ENCODE measurements around the gene IL10RA.

GRCh38 chr11:118049771-118050170 is 63.6 kb downstream of the IL10RA start:
- TF ChIP-seq, protein P1, sequence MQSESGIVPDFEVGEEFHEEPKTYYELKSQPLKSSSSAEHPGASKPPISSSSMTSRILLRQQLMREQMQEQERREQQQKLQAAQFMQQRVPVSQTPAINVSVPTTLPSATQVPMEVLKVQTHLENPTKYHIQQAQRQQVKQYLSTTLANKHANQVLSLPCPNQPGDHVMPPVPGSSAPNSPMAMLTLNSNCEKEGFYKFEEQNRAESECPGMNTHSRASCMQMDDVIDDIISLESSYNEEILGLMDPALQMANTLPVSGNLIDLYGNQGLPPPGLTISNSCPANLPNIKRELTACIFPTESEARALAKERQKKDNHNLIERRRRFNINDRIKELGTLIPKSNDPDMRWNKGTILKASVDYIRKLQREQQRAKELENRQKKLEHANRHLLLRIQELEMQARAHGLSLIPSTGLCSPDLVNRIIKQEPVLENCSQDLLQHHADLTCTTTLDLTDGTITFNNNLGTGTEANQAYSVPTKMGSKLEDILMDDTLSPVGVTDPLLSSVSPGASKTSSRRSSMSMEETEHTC (IDR thresholded peaks at IDR 0.05) = no peak
- TF ChIP-seq CTCF (IDR thresholded peaks at IDR 0.05 in 2 of 3, conservative IDR thresholded peaks at IDR 0.05 in 1 of 3; ENCODE audit: insufficient read depth in 2 of 3, low read depth in 1 of 3, low read length in 3 of 3) = no peak
- no peak for TF ChIP-seq NCOA2 (IDR thresholded peaks at IDR 0.05; ENCODE audit: partially characterized antibody in 2 of 2)
- TF ChIP-seq, protein P2, sequence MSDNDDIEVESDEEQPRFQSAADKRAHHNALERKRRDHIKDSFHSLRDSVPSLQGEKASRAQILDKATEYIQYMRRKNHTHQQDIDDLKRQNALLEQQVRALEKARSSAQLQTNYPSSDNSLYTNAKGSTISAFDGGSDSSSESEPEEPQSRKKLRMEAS (CRISPR knock-in tag; IDR thresholded peaks at IDR 0.05) = no peak
